ENCODE data around the gene MYO18A.
"Not testable (repeated sequence)": the region's sequence is repeated elsewhere in the genome, so short reads cannot be mapped to it uniquely, and the experiment has no call there.

MYO18A gene

DNA sequence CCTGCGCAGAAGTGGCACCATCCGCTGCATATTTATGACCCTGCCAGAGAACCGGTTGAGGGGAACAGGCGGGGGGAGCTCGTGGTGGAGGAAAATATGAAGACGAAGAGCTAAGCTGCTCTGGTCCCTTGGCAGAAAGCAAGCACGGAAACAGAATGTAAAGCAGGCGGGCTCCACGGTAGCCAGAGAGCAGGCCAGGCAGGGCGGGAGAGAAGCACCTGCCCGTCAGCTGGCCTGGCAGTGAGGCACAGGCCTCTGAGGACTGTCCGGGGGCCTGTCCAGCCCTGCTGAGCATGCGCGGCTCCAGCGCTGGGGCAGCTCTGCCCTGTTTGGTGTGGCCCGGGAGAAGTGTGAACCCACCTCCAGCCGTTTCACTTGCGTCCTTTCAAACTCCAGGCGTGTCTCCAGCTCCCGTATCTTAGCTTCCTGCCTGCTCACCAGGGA lies 90.6 kb downstream of the MYO18A start:
- no peak for DNase-seq (ENCODE audit: low read depth in 1 of 2, low spot score in 1 of 2)
- Histone ChIP-seq H3K4me3 (replicated peaks; ENCODE audit: insufficient read depth, low read length) (no peak overlapping the region), H3K27me3 (ENCODE audit: insufficient read depth, poor library complexity, severe bottlenecking) (no peaks in the 10 kb centered on the region), H3K27ac (replicated peaks) (no peak overlapping the region)
- TF ChIP-seq GABPA (IDR thresholded peaks at IDR 0.05; ENCODE audit: low read depth) (no peak), SPI1 (IDR thresholded peaks at IDR 0.05; ENCODE audit: borderline replicate concordance, low read depth) (no peak), POLR2AphosphoS5 (IDR thresholded peaks at IDR 0.05; ENCODE audit: low read depth) (no peak), REST (IDR thresholded peaks at IDR 0.05; ENCODE audit: insufficient replicate concordance, low read depth) (no peak), CTCF (IDR thresholded peaks at IDR 0.05; ENCODE audit: insufficient read depth, low read length) (no peak)

- not testable (repeated sequence) for H3K4me3 ChIP-seq (replicated peaks; ENCODE audit: insufficient read depth, low read length); H3K27me3 ChIP-seq (ENCODE audit: insufficient read depth, poor library complexity, severe bottlenecking); DNase-seq (ENCODE audit: low read depth in 1 of 2, low spot score in 1 of 2); H3K27ac ChIP-seq (replicated peaks)
Observed at GRCh38 chr17:29088782-29089181, 91.4 kb downstream of the MYO18A start.

- H3K27ac ChIP-seq (replicated peaks), result no peak overlapping the region
- TF ChIP-seq GABPA (IDR thresholded peaks at IDR 0.05; ENCODE audit: low read depth) (no peak), REST (IDR thresholded peaks at IDR 0.05; ENCODE audit: insufficient replicate concordance, low read depth) (no peak), SPI1 (IDR thresholded peaks at IDR 0.05; ENCODE audit: borderline replicate concordance, low read depth) (no peak), CTCF (IDR thresholded peaks at IDR 0.05; ENCODE audit: insufficient read depth, low read length) (no peak), POLR2AphosphoS5 (IDR thresholded peaks at IDR 0.05; ENCODE audit: low read depth) (no peak)
- no peak overlapping the region for H3K4me3 ChIP-seq (replicated peaks; ENCODE audit: insufficient read depth, low read length)
- H3K27me3 ChIP-seq (ENCODE audit: insufficient read depth, poor library complexity, severe bottlenecking), result no peaks in the 10 kb centered on the region
- no peak for DNase-seq (ENCODE audit: low read depth in 1 of 2, low spot score in 1 of 2)
Observed at GRCh38 chr17:29086628-29087332, 93.4 kb downstream of the MYO18A start.

DNA sequence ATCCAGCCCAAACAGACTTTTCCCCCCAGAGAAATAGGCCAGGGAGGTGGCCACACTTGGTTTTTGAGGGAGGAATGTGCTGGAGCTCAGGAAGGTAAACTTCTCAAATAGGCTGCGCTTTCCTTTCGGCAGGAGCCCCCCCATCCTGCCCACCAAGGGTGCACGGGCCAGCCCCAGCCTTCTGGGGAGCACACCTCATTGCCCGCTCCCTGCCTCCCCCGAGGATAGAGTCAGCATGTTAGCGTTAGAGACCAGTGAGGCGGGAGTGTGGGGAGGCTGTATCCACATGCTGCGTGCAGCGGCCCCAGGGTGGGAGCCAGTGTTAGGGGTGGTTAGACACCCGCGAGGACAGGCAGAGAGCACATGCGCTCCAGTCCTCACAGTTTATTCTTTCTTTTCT lies 95.0 kb downstream of the MYO18A start:
- no peak for DNase-seq (ENCODE audit: low read depth in 1 of 2, low spot score in 1 of 2)
- Histone ChIP-seq H3K4me3 (replicated peaks; ENCODE audit: insufficient read depth, low read length) (no peak overlapping the region), H3K27me3 (ENCODE audit: insufficient read depth, poor library complexity, severe bottlenecking) (no peaks in the 10 kb centered on the region), H3K27ac (replicated peaks) (no peak overlapping the region)
- TF ChIP-seq POLR2AphosphoS5 (IDR thresholded peaks at IDR 0.05; ENCODE audit: low read depth), result no peak
- no peak for TF ChIP-seq GABPA (IDR thresholded peaks at IDR 0.05; ENCODE audit: low read depth)
- TF ChIP-seq CTCF (IDR thresholded peaks at IDR 0.05; ENCODE audit: insufficient read depth, low read length), result no peak
- no peak for TF ChIP-seq SPI1 (IDR thresholded peaks at IDR 0.05; ENCODE audit: borderline replicate concordance, low read depth)
- TF ChIP-seq REST (IDR thresholded peaks at IDR 0.05; ENCODE audit: insufficient replicate concordance, low read depth), result no peak
